GM18870 (cell line): ENCODE results near the gene ST3GAL3.

Experiments used
- ATAC-seq: cut with Tn5 transposase; IDR thresholded peaks from one replicate; pipeline ENCODE4 v1.9.1; 2021; ENCODE audit warnings: moderate library complexity; ENCODE audit not compliant: unreplicated experiment

The ST3GAL3 gene

GRCh38 chr1:43847290-43847689, 140.0 kb downstream of the ST3GAL3 start:
- ATAC-seq, result no peak

DNA sequence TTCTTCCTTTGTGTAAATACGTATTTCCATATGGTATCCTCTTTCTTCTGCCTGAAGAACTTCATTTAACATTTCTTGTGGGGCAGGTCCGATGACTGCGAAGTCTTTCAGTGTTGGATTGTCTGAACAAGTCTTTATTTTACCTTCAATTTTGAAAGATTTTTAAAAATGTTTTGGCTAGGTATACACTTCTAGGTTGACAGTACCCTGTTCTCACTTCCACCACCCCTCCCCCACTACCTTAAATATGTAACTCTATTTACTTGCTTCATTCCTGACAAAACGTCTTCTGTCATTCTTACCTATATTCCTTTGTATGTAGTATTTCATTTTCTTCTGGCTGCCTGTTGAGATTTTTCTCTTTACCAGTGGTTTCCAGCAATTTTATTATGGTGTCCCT, 140.5 kb downstream of the ST3GAL3 start:
- no peak for ATAC-seq

- ATAC-seq, result no peak
Measured at GRCh38 chr1:43849670-43850069, 142.3 kb downstream of the ST3GAL3 start.

GRCh38 chr1:43850591-43851233, 143.4 kb downstream of the ST3GAL3 start:
- no peak for ATAC-seq

DNA sequence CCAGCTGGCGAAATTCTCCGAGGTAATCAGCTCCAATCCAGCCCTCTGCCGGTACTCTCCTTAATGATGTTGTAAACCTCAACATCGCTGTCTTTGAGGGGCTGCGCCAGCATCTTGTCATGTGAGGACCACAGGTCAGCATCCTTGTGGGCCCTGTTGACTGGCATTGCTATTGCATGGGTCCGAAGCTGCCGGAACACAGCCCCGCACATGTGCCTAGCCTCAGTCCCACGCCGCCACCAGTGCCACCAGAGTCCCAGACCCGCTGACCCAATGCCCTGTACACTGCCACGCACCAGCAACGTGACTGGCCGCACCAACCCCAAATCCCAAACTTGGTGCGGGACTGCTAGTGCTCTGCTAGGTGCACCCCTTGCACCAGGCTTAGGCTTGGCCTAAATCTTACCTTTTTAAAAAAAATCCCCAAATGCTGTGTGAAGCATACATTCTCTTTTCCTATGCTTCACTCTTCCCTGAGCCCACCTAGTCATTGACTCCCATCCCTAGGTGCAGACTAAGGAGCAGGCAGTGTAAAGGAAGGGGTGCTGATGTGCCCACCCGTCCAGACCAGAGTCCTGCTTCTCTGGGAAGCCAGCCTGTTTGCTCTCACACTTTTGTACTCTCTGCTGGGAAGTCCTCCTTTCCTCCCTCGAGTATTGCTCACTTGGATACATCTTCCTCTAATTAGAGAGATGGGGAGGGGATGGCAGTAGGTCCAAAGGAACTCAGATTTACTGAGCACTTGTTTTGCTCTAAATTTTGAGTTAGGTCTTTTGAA, 144.4 kb downstream of the ST3GAL3 start:
- ATAC-seq, result no peak

- no peak for ATAC-seq
Measured at GRCh38 chr1:43853161-43853921, 146.0 kb downstream of the ST3GAL3 start.

DNA sequence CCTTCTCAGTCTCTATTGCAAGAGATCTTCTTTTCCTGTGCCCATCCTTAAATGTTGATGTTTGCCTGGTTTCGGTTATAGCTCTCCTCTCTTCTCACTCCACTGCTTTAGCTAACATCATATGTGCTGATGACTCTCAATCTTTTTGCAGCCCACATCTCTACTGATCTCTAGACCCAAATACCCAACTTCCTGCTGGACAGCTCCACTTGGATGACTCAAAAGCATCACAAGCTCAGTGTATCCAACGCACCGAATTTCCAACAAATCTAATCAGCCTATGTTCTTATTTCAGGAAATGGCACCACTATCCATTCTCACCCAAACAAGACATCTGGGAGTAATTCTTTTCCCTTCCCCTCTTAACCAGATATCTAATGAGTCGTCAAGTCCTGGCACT, 147.1 kb downstream of the ST3GAL3 start:
- ATAC-seq, result no peak

GRCh38 chr1:43856188-43856587, 148.9 kb downstream of the ST3GAL3 start:
- no peak for ATAC-seq

DNA sequence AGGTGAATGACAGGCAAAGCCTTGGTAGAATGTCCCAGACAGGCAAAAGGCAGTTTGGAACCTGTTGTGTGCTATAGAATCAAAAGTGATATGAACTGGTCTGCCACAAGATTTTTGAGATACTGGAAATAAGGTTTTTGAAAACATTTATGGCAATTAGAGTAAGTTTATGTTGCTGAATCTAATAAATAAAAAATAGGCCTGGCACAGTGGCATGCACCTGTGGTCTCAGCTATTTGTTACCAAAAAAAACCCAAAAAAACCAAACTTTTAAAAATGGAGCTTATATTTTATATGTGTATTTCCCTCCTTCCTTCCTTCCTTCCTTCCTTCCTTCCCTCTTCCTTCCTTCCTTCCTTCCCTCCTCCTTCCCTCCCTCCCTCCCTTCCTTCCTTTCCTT, 149.8 kb downstream of the ST3GAL3 start:
- ATAC-seq, result no peak

DNA sequence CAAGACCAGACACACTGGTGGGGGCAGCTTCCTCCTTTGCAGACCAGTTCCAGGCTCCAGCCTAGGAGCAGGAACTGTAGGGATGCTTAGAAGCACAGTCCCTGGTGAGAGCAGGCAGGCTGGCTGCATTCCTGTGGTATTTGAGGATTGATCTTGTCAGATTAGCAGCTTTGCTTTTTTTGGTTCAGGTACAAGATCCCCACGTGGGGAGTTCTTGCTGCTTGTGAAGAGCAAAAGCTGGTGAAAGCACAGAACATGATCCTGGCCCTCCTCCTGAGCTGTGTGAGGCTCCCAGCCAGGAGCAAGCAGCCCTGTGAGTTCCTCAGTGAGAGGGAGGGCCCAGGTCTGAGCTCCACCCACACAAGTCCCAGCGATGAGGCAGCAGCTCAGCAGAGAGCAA, 151.0 kb downstream of the ST3GAL3 start:
- ATAC-seq, result no peak

GRCh38 chr1:43861337-43861736, 154.0 kb downstream of the ST3GAL3 start:
- ATAC-seq, result no peak

DNA sequence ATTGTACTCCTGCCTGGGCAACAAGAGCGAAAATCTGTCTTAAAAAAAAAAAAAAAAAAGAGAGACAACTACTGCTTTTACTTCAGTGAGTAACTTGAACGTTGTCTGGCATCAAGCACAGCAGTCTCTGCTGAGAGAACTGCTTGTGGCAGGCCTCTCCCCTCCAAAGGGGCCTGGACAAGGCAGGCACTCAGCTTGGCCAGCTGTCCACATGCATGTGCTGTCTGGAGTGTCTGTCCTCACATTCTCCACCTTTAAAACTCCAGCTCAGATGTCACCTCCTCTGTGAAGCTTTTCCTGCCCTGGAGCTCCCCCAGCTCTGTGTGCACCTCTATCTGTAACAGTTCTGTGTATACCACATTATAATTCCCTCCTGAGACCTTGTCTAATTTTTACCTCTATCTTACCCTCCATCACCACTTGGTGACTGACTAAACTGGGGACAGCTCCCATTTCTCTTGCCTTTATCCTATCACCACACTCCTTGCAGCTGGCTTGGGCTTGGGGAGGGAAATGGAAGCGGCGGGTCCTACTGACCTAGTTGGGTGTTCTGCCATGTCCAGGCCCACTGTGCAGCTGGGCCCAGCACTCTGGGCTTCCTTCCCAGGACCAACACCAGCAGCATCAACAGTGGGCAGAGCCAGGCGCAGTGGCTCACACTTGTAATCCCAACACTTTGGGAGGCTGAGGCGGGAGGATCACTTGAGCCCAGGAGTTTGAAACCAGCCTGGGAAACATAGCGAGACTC, 154.8 kb downstream of the ST3GAL3 start:
- ATAC-seq, result no peak

- ATAC-seq, result no peak
Measured at GRCh38 chr1:43864111-43865045, 157.0 kb downstream of the ST3GAL3 start.

DNA sequence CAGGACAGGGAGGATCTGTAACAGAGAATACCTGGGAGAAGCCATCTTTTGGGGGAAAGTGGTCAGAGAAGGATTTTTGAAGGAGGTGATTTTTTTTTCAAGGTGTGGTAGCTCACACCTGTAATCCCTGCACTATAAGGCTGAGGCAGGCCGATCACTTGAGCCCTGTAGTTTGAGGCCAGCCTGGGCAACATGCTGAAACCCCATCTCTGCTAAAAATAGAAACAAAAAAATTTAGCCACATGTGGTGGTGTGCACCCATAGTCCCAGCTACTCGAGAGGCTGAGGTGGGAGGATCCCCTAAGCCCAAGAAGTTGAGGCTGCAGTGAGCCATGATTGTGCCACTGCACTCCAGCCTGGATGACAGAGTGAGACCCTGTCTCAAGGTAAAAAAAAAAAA, 158.9 kb downstream of the ST3GAL3 start:
- ATAC-seq, result no peak

GRCh38 chr1:43867976-43868740, 160.8 kb downstream of the ST3GAL3 start:
- no peak for ATAC-seq

DNA sequence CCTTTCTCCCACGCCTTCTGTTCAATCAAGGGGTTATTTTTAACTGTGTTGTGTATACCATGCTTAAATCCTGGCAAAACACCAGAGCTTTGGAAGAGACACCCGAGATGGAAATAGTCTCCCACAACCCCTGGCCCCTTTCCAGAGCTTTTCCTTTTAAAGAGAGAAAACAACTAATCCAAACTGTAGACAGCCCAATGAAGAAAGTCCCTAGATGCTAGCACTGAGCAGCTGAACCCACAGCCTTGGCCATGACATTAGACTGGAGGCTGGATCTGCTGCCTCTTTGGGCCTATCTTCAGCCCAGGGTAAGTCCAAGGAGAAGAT, 161.4 kb downstream of the ST3GAL3 start:
- ATAC-seq, result no peak

DNA sequence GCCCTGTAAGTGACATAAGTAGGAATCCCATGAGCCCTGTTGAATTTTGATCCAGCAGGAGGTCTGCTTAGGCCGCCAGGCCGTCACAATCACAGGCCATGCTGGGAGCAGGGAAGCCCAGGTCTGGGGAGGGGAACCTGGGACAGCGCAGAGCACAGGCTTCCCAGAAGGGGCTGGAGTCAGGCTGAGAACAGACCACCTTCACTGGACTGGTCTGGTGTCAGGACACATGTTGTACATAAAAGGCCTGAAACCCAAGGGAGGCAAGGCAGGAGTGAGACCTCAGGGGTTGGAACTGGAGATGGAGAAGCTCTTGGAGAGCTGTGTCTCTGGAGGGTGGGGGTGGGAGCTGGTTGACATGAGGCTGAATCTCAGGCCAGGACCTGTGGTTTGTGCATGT, 163.0 kb downstream of the ST3GAL3 start:
- ATAC-seq, result no peak

- ATAC-seq, result no peak
Measured at GRCh38 chr1:43871181-43871910, 164.0 kb downstream of the ST3GAL3 start.

GRCh38 chr1:43872280-43872679, 164.9 kb downstream of the ST3GAL3 start:
- ATAC-seq, result no peak
